Activated CD8-positive, alpha-beta T cell treated with anti-CD3 and anti-CD28 coated beads, Interleukin-2, amount 10 ng/mL, durations not matched to agents 7 days and 5 days (primary cell): ENCODE measurements around the gene GALK1. TPM values are rescaled to one million over a fixed set of nuclear protein-coding genes. Genes with fewer than 3 reads are reported as not detected.
A peak's percentile ranks its signal among the peaks of the same experiment; 100 is the strongest.

Source experiments
- ATAC-seq: fragments of 150-1000 bp; cut with Tn5 transposase; one replicate; pipeline ENCODE4 v1.10.0; 2021; ENCODE audit warnings: moderate library complexity
- CTCF ChIA-PET: fragments of 350-600 bp; sonication (Branson Sonifier 250); formaldehyde crosslinking; loops from one replicate; lab custom pipeline; 2021; ENCODE audit warnings: antibody characterized with exemption; lab: Charles Lee
- POLR2A ChIA-PET: fragments of 350-600 bp; sonication (Branson Sonifier 250); formaldehyde crosslinking; loops from one replicate; lab custom pipeline; 2021; ENCODE audit warnings: antibody characterized with exemption; lab: Charles Lee
- DNase-seq: peaks from one replicate; pipeline ENCODE4 v3.0.0-alpha.2; 2020
- H3K27ac Mint-ChIP-seq: one replicate; pipeline ENCODE4 v1.8.0; 2021; ENCODE audit warnings: mild to moderate bottlenecking, mixed read lengths
- H3K27me3 Mint-ChIP-seq: one replicate; pipeline ENCODE4 v1.8.0; 2021; ENCODE audit warnings: low read depth, mixed read lengths
- H3K36me3 Mint-ChIP-seq: one replicate; pipeline ENCODE4 v1.8.0; 2021; ENCODE audit warnings: low read depth, mixed read lengths
- H3K4me1 Mint-ChIP-seq: one replicate; pipeline ENCODE4 v1.8.0; 2021; ENCODE audit warnings: low read depth, mixed read lengths
- H3K4me3 Mint-ChIP-seq: one replicate; pipeline ENCODE4 v1.8.0; 2021; ENCODE audit warnings: mild to moderate bottlenecking, mixed read lengths
- H3K9me3 Mint-ChIP-seq: one replicate; pipeline ENCODE4 v1.8.0; 2022; ENCODE audit warnings: mixed read lengths; ENCODE audit not compliant: insufficient read depth
- total RNA-seq, 2 experiments: library from RNA; stranded (reverse); gene quantifications; one replicate each; pipeline ENCODE4 v1.2.3, GENCODE V29; 2021

The GALK1 gene
- total RNA-seq, 2 experiments from 2014 or later, result 52.2 to 56.9 TPM

DNA sequence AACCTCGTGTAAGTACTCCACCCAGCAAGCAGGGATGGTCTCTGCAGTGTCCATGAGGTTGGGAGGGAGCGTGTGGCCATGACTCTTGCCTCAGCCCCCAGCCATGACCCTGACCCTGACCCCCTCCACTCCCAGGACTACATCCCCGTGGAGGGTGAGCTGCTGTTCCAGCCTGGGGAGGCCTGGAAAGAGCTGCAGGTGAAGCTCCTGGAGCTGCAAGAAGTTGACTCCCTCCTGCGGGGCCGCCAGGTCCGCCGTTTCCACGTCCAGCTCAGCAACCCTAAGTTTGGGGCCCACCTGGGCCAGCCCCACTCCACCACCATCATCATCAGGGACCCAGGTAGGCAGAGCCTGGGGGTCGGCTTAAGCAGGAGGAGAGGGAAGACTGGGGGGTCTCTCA is 16.3 kb downstream of the GALK1 start:
- no peaks in the 10 kb centered on the region for H3K36me3 Mint-ChIP-seq
- no peak overlapping the region for H3K27ac Mint-ChIP-seq
- CTCF ChIA-PET, result interaction anchor here (1.0 to 11.0 kb wide), 31 partner anchors 10 to 324 kb away, joined by 3 to 343 read pairs (median 8); partner anchors contain the start of genes ITGB4, RECQL5, SAP30BP and SMIM5
- peaks cover 12% of the 10 kb centered on the region for H3K4me1 Mint-ChIP-seq
- no peaks in the 10 kb centered on the region for H3K9me3 Mint-ChIP-seq
- DNase-seq (no peak), ATAC-seq (no peak)
- POLR2A ChIA-PET, result no interaction called here
- H3K27me3 Mint-ChIP-seq, result peaks cover 2% of the 10 kb centered on the region
- no peak overlapping the region for H3K4me3 Mint-ChIP-seq

DNA sequence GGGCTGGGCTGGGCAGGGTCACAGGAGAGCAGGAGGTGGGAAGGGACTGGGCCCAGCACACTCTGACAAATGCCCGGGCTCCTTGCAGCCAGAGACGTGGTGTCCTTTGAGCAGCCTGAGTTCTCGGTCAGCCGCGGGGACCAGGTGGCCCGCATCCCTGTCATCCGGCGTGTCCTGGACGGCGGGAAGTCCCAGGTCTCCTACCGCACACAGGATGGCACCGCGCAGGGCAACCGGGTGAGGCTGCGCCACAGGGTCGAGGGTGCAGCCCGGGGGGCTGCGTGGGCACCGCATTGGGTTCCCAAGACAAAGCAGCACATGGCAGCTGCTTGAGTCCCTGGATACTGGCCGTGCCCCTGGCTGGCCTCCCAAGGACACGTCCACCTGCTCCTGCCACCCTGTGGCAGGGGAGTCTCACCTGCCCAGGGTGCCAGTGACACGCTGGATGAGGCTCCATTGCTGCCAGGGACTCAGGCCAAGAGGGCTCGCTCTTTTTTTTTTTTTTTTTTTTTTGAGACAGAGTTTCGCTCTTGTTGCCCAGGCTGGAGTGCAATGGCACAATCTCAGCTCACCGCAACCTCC is 21.3 kb downstream of the GALK1 start:
- H3K4me1 Mint-ChIP-seq, result no peaks in the 10 kb centered on the region
- H3K27me3 Mint-ChIP-seq, result peaks cover 2% of the 10 kb centered on the region
- H3K27ac Mint-ChIP-seq, result no peak overlapping the region
- DNase-seq (no peak), ATAC-seq (no peak)
- H3K4me3 Mint-ChIP-seq, result no peak overlapping the region
- CTCF ChIA-PET, result interaction anchor here (1.3 to 11.0 kb wide), 5 partner anchors 9 to 110 kb away, joined by 4 to 343 read pairs (median 6); partner anchors contain the start of gene SMIM5
- H3K36me3 Mint-ChIP-seq, result no peaks in the 10 kb centered on the region
- H3K9me3 Mint-ChIP-seq, result no peaks in the 10 kb centered on the region
- POLR2A ChIA-PET, result no interaction called here

DNA sequence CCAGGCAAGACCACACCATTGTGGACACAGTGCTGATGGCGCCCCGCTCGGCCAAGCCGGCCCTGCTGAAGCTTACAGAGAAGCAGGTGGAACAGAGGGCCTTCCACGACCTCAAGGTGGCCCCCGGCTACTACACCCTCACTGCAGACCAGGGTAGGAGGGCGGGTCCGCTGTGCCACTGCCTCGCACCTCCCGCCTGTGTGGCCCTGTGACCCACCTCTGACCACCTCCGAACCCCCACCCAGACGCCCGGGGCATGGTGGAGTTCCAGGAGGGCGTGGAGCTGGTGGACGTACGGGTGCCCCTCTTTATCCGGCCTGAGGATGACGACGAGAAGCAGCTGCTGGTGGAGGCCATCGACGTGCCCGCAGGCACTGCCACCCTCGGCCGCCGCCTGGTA is 22.7 kb downstream of the GALK1 start:
- POLR2A ChIA-PET, result no interaction called here

DNA sequence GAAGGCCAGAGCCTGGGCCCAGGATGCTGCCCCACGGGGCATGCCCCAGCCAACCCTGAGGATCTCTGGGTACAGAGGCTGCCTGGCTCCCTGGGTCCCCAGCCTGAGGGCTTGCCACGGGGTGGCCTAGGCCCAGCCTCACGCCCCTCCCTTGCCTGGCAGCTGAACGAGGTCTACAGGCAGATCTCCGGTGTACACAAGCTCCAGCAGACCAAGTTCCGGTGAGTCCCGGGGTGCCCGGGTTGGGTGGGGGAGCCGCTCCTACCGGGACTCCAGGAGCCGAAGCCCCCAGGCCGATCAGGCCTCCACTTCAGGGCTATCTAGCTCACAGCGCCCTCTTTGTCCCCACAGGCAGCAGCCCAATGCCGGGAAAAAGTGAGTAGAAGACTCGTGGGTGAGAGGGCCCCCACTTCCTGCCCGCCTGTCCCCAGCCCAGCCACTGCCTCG is 24.3 kb downstream of the GALK1 start:
- Mint-ChIP-seq H3K36me3 (no peaks in the 10 kb centered on the region), H3K4me3 (no peak overlapping the region), H3K4me1 (peaks cover 11% of the 10 kb centered on the region), H3K9me3 (no peaks in the 10 kb centered on the region), H3K27ac (no peak overlapping the region), H3K27me3 (no peaks in the 10 kb centered on the region)
- no peak for ATAC-seq
- CTCF ChIA-PET, result interaction anchor here (0.7 to 3.5 kb wide), 2 partner anchors 8 to 13 kb away, joined by 3 to 51 read pairs; no protein-coding TSS in a partner anchor
- DNase-seq, result no peak
- POLR2A ChIA-PET, result no interaction called here

More for the DNA sequence above, 22.7 kb downstream of the GALK1 start:
- Mint-ChIP-seq H3K27ac (no peak overlapping the region), H3K36me3 (no peaks in the 10 kb centered on the region), H3K4me3 (no peak overlapping the region), H3K4me1 (peaks cover 11% of the 10 kb centered on the region), H3K9me3 (no peaks in the 10 kb centered on the region), H3K27me3 (no peaks in the 10 kb centered on the region)
- ATAC-seq (no peak), DNase-seq (no peak)
- CTCF ChIA-PET, result interaction anchor here (1.0 to 1.6 kb wide), 3 partner anchors 11 to 109 kb away, joined by 3 to 5 read pairs (median 4); partner anchors contain the start of gene SMIM5

DNA sequence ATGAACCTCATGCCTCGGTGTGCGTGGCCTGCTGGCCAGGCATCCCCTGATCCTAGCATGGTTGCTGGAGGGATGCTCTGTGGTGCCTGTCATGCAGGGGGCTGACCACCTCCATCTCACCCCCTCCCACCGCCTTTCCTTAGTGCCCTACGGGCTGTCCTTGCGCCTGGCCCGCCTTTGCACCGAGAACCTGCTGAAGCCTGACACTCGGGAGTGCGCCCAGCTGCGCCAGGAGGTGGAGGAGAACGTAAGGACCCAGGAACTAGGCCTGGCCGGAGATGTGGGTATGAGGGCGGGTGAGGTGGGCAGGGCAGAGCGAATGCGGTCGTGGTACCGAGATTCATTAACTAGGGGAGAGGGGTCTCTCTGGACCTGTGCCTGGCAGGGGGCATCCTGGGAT is 24.8 kb downstream of the GALK1 start:
- ATAC-seq, result no peak

DNA sequence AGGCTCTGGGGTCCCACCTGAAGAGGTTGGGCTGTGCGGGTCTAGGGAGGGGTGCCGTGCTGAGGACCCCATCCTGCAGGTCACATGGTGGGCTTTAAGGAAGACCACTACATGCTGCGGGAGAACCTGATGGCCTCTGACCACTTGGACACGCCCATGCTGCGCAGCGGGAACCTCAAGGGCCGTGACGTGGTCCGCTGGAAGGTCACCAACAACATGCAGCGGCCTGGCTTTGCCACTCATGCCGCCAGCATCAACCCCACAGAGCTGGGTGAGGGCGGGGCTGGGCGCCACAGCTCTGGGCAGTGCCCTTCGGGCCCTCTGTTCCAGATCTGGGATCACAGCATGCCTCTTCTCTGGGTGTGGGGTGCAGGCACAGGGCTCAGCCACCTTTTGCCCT is 25.2 kb downstream of the GALK1 start:
- DNase-seq (no peak), ATAC-seq (no peak)
- Mint-ChIP-seq H3K36me3 (no peaks in the 10 kb centered on the region), H3K4me3 (no peak overlapping the region), H3K9me3 (no peaks in the 10 kb centered on the region), H3K27me3 (no peaks in the 10 kb centered on the region), H3K4me1 (peaks cover 11% of the 10 kb centered on the region), H3K27ac (no peak overlapping the region)
- ChIA-PET CTCF (interaction anchor here (2.3 to 3.5 kb wide), 3 partner anchors 9 to 107 kb away, joined by 17 to 51 read pairs (median 17); partner anchors contain the start of gene SMIM5), POLR2A (no interaction called here)

More for the DNA sequence above, 24.8 kb downstream of the GALK1 start:
- no peak overlapping the region for H3K27ac Mint-ChIP-seq
- DNase-seq, result no peak
- H3K36me3 Mint-ChIP-seq, result no peaks in the 10 kb centered on the region
- no peaks in the 10 kb centered on the region for H3K27me3 Mint-ChIP-seq
- peaks cover 11% of the 10 kb centered on the region for H3K4me1 Mint-ChIP-seq
- H3K4me3 Mint-ChIP-seq, result no peak overlapping the region
- ChIA-PET POLR2A (no interaction called here), CTCF (interaction anchor here (0.7 to 3.5 kb wide), 2 partner anchors 8 to 13 kb away, joined by 3 to 51 read pairs; no protein-coding TSS in a partner anchor)
- no peaks in the 10 kb centered on the region for H3K9me3 Mint-ChIP-seq

DNA sequence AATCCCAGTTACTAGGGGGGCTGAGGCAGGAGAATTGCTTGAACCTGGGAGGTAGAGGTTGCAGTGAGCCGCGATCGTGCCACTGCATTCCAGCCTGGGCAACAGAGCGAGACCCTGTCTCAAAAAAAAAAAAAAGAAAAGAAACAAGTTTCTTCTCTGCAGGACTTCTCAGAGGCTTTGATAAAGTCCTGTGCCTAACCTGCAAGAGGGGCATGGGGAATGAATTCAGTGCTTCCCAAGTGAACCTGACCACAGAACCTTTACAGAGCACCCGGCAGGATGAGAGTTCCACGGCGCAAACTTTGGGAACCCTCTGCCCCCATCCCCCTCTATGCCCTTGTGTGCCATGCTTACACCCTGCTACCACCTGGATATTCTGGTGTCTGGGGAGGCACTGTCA is 25.8 kb downstream of the GALK1 start:
- ChIA-PET CTCF (interaction anchor here (1.5 to 3.5 kb wide), 5 partner anchors 9 to 138 kb away, joined by 4 to 51 read pairs (median 17); partner anchors contain the start of gene SMIM5), POLR2A (interaction anchor here (0.7 kb wide), 1 partner anchor 14 kb away, joined by 3 read pairs; no protein-coding TSS in a partner anchor)
- Mint-ChIP-seq H3K9me3 (no peaks in the 10 kb centered on the region), H3K36me3 (no peaks in the 10 kb centered on the region), H3K4me1 (peaks cover 13% of the 10 kb centered on the region), H3K4me3 (no peak overlapping the region), H3K27me3 (no peaks in the 10 kb centered on the region), H3K27ac (no peak overlapping the region)
- no peak for ATAC-seq
- DNase-seq, result no peak

DNA sequence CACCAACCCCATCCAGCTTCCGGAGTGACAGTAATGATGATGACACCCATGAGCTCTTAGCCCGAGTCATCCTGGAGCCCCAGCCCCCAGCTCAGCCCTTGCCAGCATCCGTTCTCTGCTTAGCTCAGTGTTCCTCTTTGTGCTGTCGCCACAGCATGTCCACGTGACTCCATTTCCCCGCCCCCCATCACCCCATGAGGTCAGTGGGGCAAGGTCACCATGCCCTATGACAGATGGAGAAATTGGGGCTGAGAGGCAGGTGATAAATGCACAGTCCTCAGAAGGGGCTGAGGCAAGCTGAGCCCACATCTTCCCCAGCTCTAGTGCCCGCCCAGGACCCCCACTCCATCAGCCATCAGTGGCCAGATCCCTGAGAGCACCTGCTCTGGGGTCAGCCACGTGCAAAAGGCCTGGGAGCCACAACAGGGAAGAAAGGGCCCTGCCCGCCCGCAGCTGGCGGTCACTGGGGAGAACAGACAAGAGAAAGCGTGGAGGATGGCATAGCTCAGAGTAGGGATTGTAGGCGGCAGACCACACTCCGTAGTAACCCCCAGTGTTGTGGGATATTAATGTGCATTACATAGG is 26.7 kb downstream of the GALK1 start:
- DNase-seq, result peak; percentile 72
- H3K4me1 Mint-ChIP-seq, result peaks cover 13% of the 10 kb centered on the region

DNA sequence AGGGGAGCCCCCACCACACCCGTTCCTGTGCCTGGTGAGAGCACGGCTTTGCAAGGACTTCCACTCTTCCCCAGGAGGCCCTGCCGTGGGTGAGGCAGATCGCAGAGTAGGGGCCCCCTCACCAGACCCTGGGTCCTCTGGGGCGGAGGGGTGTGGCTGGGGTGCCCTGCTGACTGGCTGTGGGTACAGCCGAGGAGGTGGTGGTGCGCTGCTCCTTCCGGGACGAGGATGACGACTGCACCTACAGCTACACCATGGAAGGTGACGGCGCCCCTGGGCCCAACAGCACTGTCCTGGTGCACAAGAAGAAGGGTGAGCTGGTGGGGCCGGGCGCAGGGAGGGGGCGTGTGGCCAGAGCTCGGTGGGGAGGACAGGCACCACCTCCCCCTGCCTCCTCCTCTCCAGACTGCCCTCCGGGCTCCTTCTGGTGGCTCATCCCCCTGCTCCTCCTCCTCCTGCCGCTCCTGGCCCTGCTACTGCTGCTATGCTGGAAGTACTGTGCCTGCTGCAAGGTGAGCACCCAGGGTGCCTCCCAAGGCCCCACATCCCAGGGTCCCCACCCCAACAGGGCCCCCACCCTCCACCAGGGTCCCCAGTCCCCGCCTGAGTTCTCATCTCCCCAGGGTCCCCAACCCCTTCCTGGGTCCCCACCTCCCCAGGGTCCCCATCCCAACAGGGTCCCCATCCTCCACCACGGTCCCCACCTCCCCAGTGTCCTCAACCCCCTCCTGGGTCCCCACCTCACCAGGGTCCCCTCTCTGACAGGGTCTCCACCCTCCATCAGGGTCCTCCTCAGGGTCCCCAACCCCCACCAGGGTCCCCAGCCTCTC is 27.6 kb downstream of the GALK1 start:
- ChIA-PET POLR2A (interaction anchor here (0.7 to 1.3 kb wide), 3 partner anchors 10 to 39 kb away, joined by 3 to 5 read pairs (median 3); no protein-coding TSS in a partner anchor), CTCF (interaction anchor here (0.6 to 3.5 kb wide), 9 partner anchors 8 to 136 kb away, joined by 3 to 51 read pairs (median 5); partner anchors contain the start of gene SMIM5)
- H3K36me3 Mint-ChIP-seq, result no peaks in the 10 kb centered on the region
- no peak overlapping the region for H3K4me3 Mint-ChIP-seq
- ATAC-seq, result no peak
- H3K27me3 Mint-ChIP-seq, result no peaks in the 10 kb centered on the region
- peak overlapping the region; percentile 89 for H3K27ac Mint-ChIP-seq
- H3K4me1 Mint-ChIP-seq, result peaks cover 13% of the 10 kb centered on the region
- no peak for DNase-seq
- no peaks in the 10 kb centered on the region for H3K9me3 Mint-ChIP-seq

More for the DNA sequence above, 26.7 kb downstream of the GALK1 start:
- Mint-ChIP-seq H3K27me3 (no peaks in the 10 kb centered on the region), H3K9me3 (no peaks in the 10 kb centered on the region), H3K4me3 (peak overlapping the region; percentile 28), H3K27ac (peak overlapping the region; percentile 89), H3K36me3 (no peaks in the 10 kb centered on the region)
- ATAC-seq, result peak; percentile 65
- POLR2A ChIA-PET, result interaction anchor here (0.7 to 1.3 kb wide), 4 partner anchors 11 to 39 kb away, joined by 3 to 5 read pairs (median 3); no protein-coding TSS in a partner anchor
- CTCF ChIA-PET, result interaction anchor here (0.8 to 3.5 kb wide), 8 partner anchors 9 to 137 kb away, joined by 3 to 51 read pairs (median 8); partner anchors contain the start of gene SMIM5

DNA sequence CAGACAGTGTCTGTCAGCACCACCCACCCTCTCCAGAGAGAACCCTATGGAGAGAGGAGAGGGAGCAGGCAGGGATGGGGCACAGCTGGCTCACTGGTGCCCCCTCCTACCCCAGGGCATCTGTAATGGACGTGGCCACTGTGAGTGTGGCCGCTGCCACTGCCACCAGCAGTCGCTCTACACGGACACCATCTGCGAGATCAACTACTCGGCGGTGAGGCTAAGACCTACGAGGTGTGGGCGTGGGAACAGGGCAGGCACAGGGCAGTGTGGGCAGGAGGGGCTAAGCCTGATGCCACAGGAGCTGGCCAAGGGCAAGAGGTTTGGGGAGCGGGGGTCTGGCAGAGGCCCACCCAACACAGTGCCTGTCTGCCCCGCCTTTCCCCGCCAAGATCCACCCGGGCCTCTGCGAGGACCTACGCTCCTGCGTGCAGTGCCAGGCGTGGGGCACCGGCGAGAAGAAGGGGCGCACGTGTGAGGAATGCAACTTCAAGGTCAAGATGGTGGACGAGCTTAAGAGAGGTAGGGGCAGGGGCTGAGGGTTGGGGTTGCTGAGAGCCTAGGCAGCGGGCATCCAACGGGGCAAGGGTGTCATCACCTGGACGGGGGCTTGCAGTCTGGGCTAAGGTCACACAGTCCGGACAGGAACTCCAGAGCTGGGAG is 28.7 kb downstream of the GALK1 start:
- peaks cover 13% of the 10 kb centered on the region for H3K4me1 Mint-ChIP-seq
- H3K27me3 Mint-ChIP-seq, result no peaks in the 10 kb centered on the region
- no peaks in the 10 kb centered on the region for H3K36me3 Mint-ChIP-seq
- peak overlapping the region; percentile 57 for H3K27ac Mint-ChIP-seq
- no peaks in the 10 kb centered on the region for H3K9me3 Mint-ChIP-seq
- ChIA-PET CTCF (no interaction called here), POLR2A (no interaction called here)
- H3K4me3 Mint-ChIP-seq, result no peak overlapping the region
- ATAC-seq, result no peak
- no peak for DNase-seq
